ENCODE results near the gene NRIP1.

Gene NRIP1

GRCh38 chr21:15064576-15065391, at the start of gene NRIP1:
Gene NRIP1, minus strand, starts transcription at chr21:15065000. Its CDS starts 96,808 bp downstream, at chr21:14968192.
- in situ Hi-C loops (cut with HindIII; ENCODE audit: low sequenced_read_pairs): no loop called here

GRCh38 chr21:15112858-15113257, 48.1 kb upstream of the NRIP1 start:
- in situ Hi-C loops (cut with HindIII; ENCODE audit: low sequenced_read_pairs): no loop called here

GRCh38 chr21:15108801-15109200, 44.0 kb upstream of the NRIP1 start:
- in situ Hi-C loops (cut with HindIII; ENCODE audit: low sequenced_read_pairs): no loop called here

GRCh38 chr21:15104470-15104869, 39.7 kb upstream of the NRIP1 start:
- in situ Hi-C loops (cut with HindIII; ENCODE audit: low sequenced_read_pairs): no loop called here

GRCh38 chr21:15098908-15099307, 34.1 kb upstream of the NRIP1 start:
- in situ Hi-C loops (cut with HindIII; ENCODE audit: low sequenced_read_pairs): no loop called here

- in situ Hi-C loops (cut with HindIII; ENCODE audit: low sequenced_read_pairs): no loop called here
Measured at GRCh38 chr21:15098181-15098580, 33.4 kb upstream of the NRIP1 start.

- in situ Hi-C loops (cut with HindIII; ENCODE audit: low sequenced_read_pairs): no loop called here
Measured at GRCh38 chr21:15097580-15097979, 32.8 kb upstream of the NRIP1 start.

- in situ Hi-C loops (cut with HindIII; ENCODE audit: low sequenced_read_pairs): no loop called here
Measured at GRCh38 chr21:15096146-15096545, 31.3 kb upstream of the NRIP1 start.

- in situ Hi-C loops (cut with HindIII; ENCODE audit: low sequenced_read_pairs): no loop called here
Measured at GRCh38 chr21:15095326-15095725, 30.5 kb upstream of the NRIP1 start.

GRCh38 chr21:15094706-15095105, 29.9 kb upstream of the NRIP1 start:
- in situ Hi-C loops (cut with HindIII; ENCODE audit: low sequenced_read_pairs): no loop called here

- in situ Hi-C loops (cut with HindIII; ENCODE audit: low sequenced_read_pairs): no loop called here
Measured at GRCh38 chr21:15093216-15093615, 28.4 kb upstream of the NRIP1 start.

GRCh38 chr21:15092745-15093144, 27.9 kb upstream of the NRIP1 start:
- in situ Hi-C loops (cut with HindIII; ENCODE audit: low sequenced_read_pairs): no loop called here

GRCh38 chr21:15090390-15090789, 25.6 kb upstream of the NRIP1 start:
- in situ Hi-C loops (cut with HindIII; ENCODE audit: low sequenced_read_pairs): no loop called here

- in situ Hi-C loops (cut with HindIII; ENCODE audit: low sequenced_read_pairs): no loop called here
Measured at GRCh38 chr21:15088488-15088887, 23.7 kb upstream of the NRIP1 start.

GRCh38 chr21:15084668-15085067, 19.9 kb upstream of the NRIP1 start:
- in situ Hi-C loops (cut with HindIII; ENCODE audit: low sequenced_read_pairs): no loop called here

- in situ Hi-C loops (cut with HindIII; ENCODE audit: low sequenced_read_pairs): no loop called here
Measured at GRCh38 chr21:15080526-15080925, 15.7 kb upstream of the NRIP1 start.

- in situ Hi-C loops (cut with HindIII; ENCODE audit: low sequenced_read_pairs): no loop called here
Measured at GRCh38 chr21:15079269-15079668, 14.5 kb upstream of the NRIP1 start.

- in situ Hi-C loops (cut with HindIII; ENCODE audit: low sequenced_read_pairs): no loop called here
Measured at GRCh38 chr21:15078180-15078579, 13.4 kb upstream of the NRIP1 start.

GRCh38 chr21:15077529-15078145, 12.8 kb upstream of the NRIP1 start:
- in situ Hi-C loops (cut with HindIII; ENCODE audit: low sequenced_read_pairs): no loop called here

GRCh38 chr21:15076730-15077129, 11.9 kb upstream of the NRIP1 start:
- in situ Hi-C loops (cut with HindIII; ENCODE audit: low sequenced_read_pairs): no loop called here

GRCh38 chr21:15071009-15071408, 6.2 kb upstream of the NRIP1 start:
- in situ Hi-C loops (cut with HindIII; ENCODE audit: low sequenced_read_pairs): no loop called here

- in situ Hi-C loops (cut with HindIII; ENCODE audit: low sequenced_read_pairs): no loop called here
Measured at GRCh38 chr21:15066123-15066575, 1.3 kb upstream of the NRIP1 start.
